Nephron (organoid): ENCODE data around the gene PPARGC1A.

ENCODE experiments used
- H3K27ac Mint-ChIP-seq, 3 experiments: 2 replicates each; pipeline ENCODE4 v1.8.0; 2020; ENCODE audit warnings: mixed read lengths in 3 of 3, mild to moderate bottlenecking in 2 of 3, moderate library complexity in 1 of 3
- H3K27me3 Mint-ChIP-seq: 2 replicates; pipeline ENCODE4 v1.8.0; 2021; ENCODE audit warnings: low read depth, mild to moderate bottlenecking, moderate library complexity, mixed read lengths
- H3K36me3 Mint-ChIP-seq: 2 replicates; pipeline ENCODE4 v1.8.0; 2020; ENCODE audit warnings: low read depth, mixed read lengths
- H3K4me1 Mint-ChIP-seq: 2 replicates; pipeline ENCODE4 v1.8.0; 2020; ENCODE audit warnings: mixed read lengths
- H3K4me3 Mint-ChIP-seq, 3 experiments: 2 replicates each; pipeline ENCODE4 v1.8.0; 2020; ENCODE audit warnings: mild to moderate bottlenecking in 3 of 3, mixed read lengths in 3 of 3, moderate library complexity in 2 of 3
- H3K9me3 Mint-ChIP-seq: 2 replicates; pipeline ENCODE4 v1.8.0; 2020; ENCODE audit warnings: mixed read lengths
- TF ChIP-seq, protein P1 (sequence below), 3 experiments: fragments of 200-600 bp; sonication (generic); IDR thresholded peaks; one replicate each; pipeline ENCODE4 v1.5.0; 2021; ENCODE audit warnings: antibody characterized with exemption in 3 of 3; ENCODE audit not compliant: unreplicated experiment in 3 of 3

The PPARGC1A gene

DNA sequence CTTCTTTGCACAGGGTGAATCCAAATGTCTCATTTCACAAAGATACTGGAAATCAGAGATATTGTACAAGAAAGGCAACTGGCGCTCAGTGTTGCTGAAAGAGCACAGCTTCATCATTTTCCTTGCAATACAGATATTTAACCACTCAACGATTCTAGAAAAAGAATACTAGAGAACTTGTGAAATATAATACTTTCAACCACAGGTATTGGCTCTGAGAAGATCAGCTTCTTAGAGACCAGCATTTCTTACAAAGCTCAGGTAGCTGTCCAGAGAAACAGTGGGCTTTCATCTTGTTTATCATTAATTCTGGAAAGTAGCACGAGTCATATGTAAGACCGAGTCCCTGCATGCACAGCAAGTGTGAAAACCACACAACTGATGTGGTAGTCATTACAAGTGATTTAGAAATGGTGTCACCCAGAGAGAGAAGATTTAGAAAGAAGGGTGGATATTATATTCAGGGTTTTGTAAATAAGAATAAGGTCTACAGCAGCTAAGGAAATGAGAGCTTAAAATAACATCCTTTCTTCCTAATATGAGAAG is 7.8 kb upstream of the PPARGC1A start:
- TF ChIP-seq, protein P1, sequence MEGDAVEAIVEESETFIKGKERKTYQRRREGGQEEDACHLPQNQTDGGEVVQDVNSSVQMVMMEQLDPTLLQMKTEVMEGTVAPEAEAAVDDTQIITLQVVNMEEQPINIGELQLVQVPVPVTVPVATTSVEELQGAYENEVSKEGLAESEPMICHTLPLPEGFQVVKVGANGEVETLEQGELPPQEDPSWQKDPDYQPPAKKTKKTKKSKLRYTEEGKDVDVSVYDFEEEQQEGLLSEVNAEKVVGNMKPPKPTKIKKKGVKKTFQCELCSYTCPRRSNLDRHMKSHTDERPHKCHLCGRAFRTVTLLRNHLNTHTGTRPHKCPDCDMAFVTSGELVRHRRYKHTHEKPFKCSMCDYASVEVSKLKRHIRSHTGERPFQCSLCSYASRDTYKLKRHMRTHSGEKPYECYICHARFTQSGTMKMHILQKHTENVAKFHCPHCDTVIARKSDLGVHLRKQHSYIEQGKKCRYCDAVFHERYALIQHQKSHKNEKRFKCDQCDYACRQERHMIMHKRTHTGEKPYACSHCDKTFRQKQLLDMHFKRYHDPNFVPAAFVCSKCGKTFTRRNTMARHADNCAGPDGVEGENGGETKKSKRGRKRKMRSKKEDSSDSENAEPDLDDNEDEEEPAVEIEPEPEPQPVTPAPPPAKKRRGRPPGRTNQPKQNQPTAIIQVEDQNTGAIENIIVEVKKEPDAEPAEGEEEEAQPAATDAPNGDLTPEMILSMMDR (IDR thresholded peaks at IDR 0.05; ENCODE audit: unreplicated experiment in 3 of 3), result no peak
- Mint-ChIP-seq H3K9me3 (no peaks in the 10 kb centered on the region), H3K4me3 (no peak overlapping the region), H3K27me3 (peaks cover 4% of the 10 kb centered on the region), H3K4me1 (peaks cover 2% of the 10 kb centered on the region), H3K27ac (no peak overlapping the region), H3K36me3 (no peaks in the 10 kb centered on the region)

DNA sequence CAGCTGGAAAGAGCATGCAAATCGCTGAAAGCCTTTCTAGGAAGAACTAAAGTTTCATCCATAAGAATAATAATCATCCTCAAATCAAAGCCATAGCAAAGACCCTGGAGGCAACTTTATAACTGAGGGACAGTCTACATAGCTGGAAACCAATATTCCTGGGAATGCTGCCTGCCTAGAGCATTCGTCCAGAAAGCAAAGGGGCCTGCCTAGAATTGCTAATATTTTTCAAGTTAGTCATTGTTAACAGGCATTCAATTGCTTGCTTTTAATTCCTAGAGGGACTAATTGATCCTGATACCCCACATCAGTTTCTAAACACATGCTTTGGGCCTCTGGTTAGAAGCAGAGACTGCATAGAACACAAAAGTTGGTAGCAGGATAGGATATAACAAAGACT is 4.2 kb upstream of the PPARGC1A start:
- H3K4me1 Mint-ChIP-seq, result peaks cover 25% of the 10 kb centered on the region
- TF ChIP-seq, protein P1 (IDR thresholded peaks at IDR 0.05; ENCODE audit: unreplicated experiment in 3 of 3), result no peak
- H3K27ac Mint-ChIP-seq, result no peak overlapping the region
- H3K27me3 Mint-ChIP-seq, result peaks cover 16% of the 10 kb centered on the region
- H3K4me3 Mint-ChIP-seq, result no peak overlapping the region
- H3K36me3 Mint-ChIP-seq, result no peaks in the 10 kb centered on the region
- H3K9me3 Mint-ChIP-seq, result no peaks in the 10 kb centered on the region

DNA sequence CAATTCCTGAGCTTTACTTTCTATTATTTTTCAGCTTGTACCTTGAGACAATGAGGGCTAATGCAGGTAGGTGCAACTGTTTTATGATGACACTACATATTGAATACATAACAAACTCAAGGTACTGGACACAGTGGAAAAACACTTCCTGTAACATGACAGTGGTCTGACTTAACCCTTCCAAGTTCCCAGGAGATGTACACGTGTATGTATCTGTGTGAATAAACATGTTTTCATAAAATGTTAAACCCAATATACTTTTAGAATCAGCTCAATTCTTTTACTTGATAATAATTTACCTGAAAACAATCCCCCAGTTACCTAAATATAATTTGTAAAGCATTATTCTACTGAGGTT is 1.2 kb upstream of the PPARGC1A start:
- Mint-ChIP-seq H3K4me3 (peak overlapping the region; percentile 84 to 88 (median 86)), H3K4me1 (peaks cover 43% of the 10 kb centered on the region), H3K27ac (peak overlapping the region; percentile 15 to 86 (median 79)), H3K9me3 (no peaks in the 10 kb centered on the region), H3K27me3 (peaks cover 16% of the 10 kb centered on the region), H3K36me3 (no peaks in the 10 kb centered on the region)
- TF ChIP-seq, protein P1 (IDR thresholded peaks at IDR 0.05; ENCODE audit: unreplicated experiment in 3 of 3), result no peak

DNA sequence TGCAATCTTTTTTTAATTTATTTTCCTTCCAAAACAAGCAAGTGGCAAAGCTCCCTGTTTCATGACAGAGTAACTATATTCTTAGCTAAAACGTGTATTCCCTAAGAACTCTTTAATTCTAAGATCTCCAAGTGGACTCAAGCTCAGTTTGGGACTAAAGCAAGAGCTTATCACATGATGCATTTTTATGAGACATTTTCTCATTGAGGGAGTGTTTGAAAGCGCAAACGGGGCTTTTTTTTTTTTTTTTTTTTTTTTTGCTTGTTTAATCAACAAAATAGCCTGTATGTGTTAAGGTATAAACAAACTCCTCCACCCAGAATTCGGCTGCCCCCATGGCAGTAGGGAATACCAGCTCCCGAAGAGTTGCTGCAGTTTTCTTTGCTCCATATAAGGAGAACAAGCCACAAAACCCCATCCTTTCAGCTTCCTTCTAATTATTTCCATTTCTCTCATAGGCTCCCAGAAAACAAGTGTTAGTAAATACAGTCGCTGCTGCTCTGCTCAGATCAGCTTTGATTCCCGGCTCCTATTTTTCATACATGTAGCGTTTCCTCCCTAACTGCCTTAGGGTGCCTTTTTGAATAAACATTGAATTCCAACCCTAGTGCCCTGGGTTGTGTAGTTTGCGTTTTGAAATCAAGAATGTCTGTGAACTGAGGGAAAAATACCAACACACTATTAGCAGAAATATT is 669 bp upstream of the PPARGC1A start:
- Mint-ChIP-seq H3K4me3 (peak overlapping the region; percentile 84 to 88 (median 86)), H3K27ac (peak overlapping the region; percentile 15 to 86 (median 79)), H3K27me3 (peaks cover 16% of the 10 kb centered on the region), H3K4me1 (peaks cover 43% of the 10 kb centered on the region), H3K9me3 (no peaks in the 10 kb centered on the region), H3K36me3 (no peaks in the 10 kb centered on the region)
- TF ChIP-seq, protein P1 (IDR thresholded peaks at IDR 0.05; ENCODE audit: unreplicated experiment in 3 of 3), result no peak

DNA sequence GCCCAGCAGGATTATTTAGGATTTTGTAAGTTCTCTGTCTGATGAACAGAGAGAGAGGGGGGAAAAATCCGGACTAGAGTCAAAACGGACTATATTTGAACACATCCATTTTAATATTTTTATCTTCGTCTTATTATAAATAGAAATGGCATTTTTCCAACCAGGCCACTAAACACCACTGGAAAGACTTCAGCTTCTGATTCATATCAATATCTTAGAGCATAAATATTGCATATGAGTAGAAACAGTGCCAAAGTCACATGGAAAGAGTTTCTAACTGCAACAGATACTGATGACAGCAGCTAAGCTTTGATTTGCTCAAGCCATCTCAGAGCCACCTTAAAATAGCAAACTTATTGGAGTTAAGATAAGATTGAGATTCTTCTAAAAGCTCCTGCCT is 456 bp downstream of the PPARGC1A start:
- Mint-ChIP-seq H3K27ac (peak overlapping the region; percentile 46 to 86 (median 79)), H3K27me3 (peaks cover 16% of the 10 kb centered on the region), H3K4me3 (peak overlapping the region; percentile 84 to 88 (median 86)), H3K9me3 (no peaks in the 10 kb centered on the region), H3K4me1 (peaks cover 43% of the 10 kb centered on the region), H3K36me3 (no peaks in the 10 kb centered on the region)
- TF ChIP-seq, protein P1 (IDR thresholded peaks at IDR 0.05; ENCODE audit: unreplicated experiment in 3 of 3), result no peak
